GM19023 (cell line): Measurements from ENCODE around the gene GRK4.

Experiments
- ATAC-seq: cut with Tn5 transposase; IDR thresholded peaks from one replicate; pipeline ENCODE4 v1.9.1; 2021; ENCODE audit warnings: mild to moderate bottlenecking, moderate library complexity; ENCODE audit not compliant: unreplicated experiment

Gene GRK4

DNA sequence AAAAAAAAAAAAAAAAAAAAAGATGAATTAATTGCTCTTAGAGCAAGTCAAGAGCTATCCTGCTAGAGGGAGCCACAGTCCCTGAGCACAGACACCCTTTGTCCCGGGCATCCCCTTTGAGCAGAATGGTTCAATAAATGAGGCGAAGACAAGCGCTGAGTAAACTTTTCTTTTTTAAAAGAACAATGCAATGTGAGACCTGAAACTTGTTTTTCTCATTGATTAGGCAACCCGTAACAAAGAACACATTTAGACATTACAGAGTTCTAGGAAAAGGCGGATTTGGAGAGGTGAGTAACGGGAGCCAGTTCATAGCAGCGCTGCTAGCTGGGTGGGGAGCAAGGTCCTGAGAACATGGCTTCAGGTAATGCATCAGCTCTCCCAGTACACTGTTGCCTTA, 46.1 kb downstream of the GRK4 start:
- ATAC-seq: no peak

DNA sequence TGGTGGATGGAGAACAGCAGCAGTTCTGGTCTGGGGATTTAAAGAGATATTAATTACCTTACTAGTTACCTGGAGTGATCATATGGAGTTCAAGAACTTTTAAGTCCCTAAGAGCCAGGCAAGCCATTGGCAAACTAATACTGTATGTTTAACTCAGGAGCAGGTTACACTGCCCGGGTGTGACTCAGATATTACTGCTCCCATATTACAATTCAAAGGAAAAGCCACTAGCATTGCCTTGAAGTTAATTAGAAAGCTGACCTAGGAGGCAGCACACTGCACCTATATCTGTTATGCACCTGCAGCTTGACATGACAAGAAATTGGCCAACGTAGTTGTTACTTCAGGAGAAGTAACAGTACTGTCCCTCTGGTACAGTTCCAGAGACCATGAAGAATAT, 47.2 kb downstream of the GRK4 start:
- no peak for ATAC-seq

DNA sequence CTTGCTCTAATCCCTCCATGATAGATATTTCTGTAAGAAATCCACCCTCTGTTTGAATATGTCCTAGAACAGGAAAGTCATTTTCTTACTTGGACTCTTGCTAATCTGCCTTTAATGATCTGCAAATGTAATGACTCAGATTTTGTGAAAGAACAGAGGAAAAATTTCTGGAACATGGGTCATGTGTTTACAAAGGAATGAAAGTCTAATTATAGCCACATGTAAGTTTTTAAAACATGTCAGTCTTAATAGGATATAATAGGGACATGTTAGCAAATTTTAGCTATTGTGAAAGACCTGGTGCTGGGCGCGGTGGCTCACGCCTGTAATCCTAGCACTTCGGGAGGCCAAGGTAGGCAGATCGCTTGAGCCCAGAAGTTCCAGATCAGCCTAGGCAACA, 47.6 kb downstream of the GRK4 start:
- no peak for ATAC-seq

DNA sequence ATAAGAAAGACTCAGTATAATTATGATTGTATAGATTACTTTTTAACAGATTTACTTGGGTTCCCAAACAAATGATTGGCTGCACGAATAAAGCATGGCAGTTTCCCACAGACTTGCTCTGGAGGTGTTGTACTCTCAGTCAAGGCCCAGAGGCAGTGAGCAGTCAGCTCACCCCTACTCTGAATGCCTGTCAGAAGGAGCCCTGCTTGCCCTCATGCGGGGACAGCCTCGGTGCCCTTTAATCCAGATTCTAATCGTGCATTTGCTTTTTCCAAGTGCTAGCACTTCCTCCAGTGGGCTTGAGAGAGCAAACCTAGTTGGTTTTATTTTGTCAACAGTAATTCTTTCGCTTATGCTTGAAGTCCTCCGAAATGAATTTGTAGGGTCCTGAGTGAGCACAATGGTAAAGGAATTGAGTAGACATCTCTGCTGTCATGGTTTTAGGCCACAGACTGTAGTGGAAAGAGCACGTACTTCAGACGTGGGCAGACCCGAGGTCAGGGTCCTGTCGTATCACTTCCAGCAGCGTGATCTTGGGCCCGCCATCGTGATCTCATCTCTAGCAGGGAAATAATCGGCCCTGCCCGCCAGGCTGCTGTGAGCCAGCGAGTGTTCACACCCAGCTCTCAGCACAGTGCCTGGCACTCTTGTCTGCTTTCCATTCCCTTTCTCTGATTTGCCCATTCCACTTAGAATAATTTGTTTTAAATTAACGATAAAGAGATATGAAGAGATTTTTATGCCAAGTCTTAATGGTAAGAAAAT, 48.3 kb downstream of the GRK4 start:
- no peak for ATAC-seq

DNA sequence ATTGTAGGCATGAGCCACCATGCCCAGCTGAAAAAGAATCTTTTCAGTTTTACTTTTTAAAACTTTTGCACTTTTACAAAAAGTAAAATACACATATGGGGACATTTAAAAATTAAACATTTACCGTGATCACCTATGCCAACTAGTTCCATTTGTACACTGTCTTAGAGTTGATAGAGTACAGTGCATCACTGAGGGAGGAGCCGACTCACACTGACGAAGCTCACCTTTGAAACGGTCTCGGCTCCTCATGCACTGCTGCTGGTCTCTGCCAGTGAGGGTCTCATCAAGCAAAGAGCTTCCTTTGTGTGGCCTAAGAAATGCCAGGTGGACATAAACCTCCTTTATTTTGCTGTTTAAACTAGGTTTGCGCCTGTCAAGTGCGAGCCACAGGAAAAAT, 50.0 kb downstream of the GRK4 start:
- no peak for ATAC-seq

DNA sequence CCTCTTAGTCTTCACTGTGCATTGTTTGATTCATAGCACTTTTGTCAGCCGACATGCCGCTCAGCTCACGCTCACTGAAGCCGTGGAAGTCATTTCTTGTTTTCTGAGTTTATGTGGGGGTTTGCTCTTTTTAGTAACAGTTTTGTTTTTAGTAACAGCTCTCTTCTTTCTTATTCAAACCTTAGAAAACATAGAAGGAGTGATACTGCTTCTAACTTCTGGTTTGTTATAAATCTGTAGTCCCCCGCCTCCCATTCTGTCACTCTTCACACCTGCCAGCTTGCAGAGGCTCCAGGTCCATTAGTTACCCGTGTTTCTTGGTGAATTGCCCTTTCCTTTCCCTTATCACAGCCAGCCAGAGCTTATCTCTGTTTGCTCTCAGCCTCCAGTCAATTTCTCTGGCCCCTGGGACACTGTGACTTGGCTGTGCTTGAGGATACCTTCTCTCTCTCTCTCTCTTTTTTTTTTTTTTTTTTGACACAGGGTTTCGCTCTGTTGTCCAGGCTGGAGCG, 50.5 kb downstream of the GRK4 start:
- peak; percentile 78 for ATAC-seq

DNA sequence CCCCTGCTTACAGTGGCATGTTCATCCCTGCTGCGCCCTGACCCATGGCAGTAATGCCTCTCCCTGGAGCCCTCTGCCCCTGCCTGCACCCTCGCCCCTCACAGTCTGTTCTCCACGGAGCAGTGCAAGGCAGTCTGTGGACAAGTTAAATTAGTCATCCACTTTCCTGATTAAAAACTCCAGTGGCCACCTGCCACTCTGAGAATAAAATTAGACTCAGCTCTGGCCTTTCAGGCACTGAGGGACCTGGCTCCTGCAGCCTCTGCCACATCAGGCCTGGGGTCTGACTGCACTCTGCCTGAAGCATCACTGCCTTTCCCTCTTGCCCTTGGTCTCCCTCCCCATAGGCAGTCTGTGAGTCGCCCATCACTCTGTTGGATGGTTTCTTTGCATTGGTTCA, 53.6 kb downstream of the GRK4 start:
- no peak for ATAC-seq

DNA sequence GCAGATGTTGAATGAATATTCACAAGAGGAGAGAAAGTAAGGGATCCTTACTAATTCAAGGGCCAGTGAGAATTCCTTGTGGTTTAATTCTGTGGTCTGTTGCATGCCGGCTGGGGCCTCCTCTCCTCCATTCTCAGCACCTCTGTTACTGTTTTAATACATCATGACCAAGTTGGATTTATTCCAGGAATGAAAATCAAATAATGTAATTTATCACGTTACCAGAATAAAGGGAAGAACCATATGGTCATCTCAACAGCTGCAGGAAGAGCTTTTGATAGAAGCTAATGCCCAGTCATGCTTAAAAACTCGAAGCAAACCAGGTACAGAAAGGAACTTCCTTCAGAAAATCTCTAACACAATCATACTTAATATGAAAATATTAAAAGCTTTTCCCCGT, 54.1 kb downstream of the GRK4 start:
- no peak for ATAC-seq

DNA sequence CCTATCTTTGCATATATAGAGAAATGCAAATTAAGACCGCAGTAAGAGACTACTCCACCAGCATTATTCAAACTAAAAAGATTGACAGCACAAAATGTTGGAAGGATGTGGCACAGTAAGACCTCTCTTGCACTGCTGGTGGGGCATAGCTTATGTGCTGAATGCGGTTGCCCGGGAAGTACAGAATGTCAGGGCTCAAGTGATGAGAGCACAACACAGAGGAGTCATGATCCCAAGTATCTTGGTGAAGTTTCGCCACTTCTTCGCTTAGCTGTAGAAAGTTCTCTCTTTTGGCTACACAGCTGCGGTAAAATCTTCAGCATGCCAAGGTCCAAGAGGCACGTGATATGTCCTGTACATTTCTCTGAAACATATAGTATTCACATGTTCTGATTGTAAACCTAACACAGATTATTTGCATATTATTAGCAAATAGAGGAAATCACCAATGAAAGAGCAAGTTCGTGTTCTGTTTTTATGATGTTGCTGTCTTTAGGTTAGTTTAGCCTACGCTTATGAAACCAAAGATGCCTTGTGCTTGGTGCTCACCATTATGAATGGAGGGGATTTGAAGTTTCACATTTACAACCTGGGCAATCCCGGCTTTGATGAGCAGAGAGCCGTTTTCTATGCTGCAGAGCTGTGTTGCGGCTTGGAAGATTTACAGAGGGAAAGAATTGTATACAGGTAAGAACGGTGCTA, 55.9 kb downstream of the GRK4 start:
- ATAC-seq: no peak

DNA sequence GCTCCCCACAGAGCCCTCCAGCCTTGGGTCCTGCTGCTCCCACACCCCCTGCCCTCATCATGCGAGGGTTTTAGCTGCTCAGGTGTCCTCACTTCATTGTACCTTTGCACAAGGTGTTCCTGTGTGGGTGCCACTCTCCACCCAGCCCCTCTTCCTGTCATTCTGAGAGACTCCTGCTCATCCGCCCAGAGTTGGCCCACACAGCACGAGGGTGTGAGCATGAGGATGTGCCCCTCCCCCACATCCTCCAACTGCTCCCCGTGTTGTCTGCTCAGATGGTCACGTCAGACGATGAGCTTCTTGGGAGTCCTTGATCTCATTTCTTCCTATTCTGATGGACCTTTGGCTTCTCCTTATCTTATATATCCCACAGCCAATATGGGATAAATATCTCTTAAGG, 57.8 kb downstream of the GRK4 start:
- ATAC-seq: no peak

DNA sequence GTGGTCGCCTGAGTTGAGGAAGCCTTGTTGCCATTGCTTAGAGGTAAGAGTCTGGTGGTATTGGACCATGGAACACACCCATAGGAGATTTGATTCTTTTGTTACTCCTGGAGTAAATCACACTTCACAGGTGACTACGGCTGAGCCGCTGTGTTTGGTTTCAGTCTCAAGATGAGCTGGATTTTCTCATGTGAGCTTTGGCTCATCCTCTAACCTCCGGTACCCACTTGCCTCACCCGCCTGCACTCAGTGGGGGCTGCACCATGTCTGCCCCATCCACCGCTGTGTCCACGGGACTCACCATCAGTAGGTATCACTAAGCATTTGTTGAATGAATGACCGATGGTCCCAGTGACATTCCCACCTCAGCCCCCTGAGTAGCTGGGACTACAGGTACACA, 58.3 kb downstream of the GRK4 start:
- ATAC-seq: no peak

DNA sequence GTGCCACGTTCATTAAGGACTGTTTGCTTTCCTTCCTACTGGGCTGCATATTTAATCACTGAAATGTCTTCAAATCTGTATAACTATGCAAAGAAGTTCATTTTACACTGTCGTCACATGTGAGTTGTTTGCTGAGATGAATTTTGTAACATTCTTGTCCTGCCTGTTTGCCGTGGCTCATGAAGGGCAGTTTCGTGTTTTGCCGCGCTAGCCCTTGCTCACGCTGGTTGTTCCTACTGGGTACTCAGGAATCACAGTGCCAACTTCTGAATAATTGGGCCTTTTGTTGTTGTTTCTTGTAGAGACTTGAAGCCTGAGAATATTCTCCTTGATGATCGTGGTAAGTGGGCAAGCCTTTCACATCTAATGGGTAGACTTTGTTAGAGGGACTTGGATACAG, 58.7 kb downstream of the GRK4 start:
- ATAC-seq: no peak

DNA sequence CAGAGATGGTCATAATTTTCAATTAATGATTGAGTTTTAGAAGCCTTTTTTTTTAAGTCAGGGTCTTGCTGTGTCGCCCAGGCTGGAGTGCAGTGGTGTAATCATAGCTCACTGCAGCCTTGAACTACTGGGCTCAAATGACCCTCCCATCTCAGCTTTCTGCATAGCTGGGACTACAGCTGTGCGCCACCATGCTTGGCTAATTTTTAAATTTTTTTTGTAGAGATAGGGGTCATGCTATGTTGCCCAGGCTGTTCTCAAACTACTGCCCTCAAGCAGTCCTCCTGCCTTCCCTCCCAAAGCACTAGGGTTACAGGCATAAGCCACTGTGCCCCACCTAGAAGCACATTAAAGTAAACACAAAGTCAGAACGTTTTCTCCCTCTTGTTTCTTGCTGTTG, 59.3 kb downstream of the GRK4 start:
- no peak for ATAC-seq

DNA sequence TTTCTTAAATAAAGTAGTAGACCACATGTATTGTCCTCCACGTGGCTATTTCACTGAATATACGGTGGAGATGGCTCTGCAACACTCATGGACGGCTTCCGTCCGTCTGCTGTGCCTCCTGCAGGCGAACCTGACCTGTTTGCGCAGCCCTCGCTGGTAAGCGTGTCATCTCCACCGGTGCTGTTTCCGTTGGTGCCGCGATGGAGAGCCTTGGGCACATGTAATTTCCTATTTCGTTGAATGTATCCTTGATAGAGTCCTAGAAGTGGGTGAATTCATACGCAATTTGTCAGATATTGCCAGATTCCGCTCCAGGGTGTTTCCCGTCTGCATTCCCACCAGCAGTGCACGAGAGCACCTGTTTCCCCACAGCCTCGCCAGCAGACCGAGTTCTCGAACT, 62.5 kb downstream of the GRK4 start:
- no peak for ATAC-seq

DNA sequence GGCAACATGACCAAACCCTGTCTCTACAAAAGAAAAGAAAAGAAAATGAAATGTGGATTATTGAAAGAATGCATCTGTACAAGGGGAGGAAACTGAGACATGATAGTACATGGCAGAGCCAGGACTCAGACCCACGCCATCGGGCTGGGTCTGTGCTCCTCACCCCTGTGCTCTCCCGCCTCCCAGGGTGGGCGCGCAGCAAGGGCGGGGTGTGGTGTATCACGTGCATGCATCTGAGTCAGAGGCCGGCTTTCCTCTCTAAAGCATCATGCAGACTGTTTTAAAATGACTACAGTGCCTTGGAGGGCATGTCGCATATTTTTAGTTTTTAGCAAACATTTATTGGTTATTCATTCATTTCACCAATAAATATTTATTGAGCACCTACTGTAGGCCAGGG, 63.2 kb downstream of the GRK4 start:
- ATAC-seq: no peak

DNA sequence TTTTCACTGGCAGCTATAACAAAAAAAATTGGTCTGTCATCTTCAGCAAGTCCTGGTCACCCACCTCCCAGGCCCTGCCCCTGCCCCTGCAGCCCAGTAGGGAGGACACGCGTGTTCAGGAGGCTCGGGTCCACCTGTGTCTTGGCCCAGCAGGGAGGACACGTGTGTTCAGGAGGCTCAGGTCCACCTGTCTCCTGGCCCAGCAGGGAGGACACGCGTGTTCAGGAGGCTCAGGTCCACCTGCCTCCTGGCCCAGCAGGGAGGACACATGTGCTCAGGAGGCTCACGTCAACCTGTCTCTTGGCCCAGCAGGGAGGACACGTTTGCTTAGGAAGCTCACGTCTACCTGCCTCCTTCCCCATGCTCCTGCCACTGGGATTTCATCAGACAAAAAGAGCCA, 66.1 kb downstream of the GRK4 start:
- no peak for ATAC-seq

DNA sequence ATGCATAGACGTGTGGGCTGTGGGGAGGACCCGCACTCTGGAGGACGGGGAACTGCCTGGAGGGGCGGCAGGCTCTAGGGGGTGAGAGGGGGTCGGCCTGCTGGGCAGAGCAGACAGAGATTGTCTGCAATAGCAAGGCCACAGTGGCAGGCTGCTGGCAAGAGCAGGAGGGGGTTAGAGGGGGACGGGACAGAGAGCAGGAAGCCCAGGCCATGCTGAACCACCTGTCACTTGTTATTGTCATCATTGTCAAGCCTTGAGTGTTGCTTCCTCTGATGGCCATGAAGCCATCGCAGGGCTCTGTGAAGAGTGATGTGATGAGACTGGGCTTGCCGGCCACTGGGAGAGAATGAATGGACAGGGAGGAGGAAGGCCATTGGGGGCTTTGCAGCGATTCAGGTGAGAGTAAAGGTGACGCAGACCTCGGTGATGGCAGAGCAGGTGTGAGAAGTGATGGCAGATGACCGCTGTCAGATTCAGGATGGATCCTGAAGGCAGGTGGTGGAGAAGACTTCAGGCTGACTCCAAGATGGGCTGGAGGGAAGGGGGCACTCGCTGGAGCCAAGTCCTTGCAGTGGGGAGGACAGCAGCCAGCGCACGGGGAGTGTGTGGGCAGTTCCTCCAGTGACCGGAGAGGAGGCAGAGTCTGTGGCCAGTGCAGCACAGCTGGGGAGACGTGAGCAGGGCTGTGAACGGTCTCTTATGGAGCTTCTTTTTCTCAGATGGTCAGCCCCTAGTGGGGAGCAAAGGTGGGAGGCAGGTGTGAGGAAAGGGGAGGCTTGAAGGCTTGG, 67.4 kb downstream of the GRK4 start:
- no peak for ATAC-seq

DNA sequence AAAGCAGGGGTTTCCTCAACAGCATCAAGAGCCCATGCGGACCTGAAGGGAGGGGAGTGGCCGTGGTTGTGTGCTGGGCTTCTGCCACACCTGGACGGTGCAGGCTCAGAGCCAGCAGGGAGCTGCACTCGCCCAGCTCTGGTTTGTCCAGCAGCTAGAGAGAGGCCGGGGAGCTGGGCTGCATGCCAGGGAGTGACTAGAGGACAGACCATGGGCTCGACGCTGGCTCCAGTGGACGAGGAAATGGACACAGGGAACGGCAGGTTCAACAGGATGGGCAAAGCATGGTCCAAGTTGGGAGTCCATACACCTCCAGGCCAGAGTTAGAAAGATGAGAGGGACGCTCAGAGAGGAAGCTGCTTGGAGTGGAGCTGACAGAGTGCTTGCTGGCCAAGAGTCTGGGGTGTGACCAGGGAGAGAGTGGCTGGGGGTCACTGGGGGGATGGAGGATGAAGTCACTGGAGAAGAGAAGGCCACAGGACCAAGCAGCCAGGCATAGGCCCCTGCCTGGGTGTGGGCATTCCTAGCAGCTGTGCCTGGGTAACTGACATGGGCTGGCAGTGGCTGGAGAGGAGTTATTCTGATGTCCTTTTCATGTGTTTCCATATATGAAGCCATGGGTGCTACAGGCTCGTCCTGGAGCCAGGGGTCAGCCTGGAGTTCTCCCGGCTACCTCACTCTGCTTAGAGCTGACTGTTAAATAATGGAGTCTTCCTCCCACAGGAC, 68.1 kb downstream of the GRK4 start:
- no peak for ATAC-seq

DNA sequence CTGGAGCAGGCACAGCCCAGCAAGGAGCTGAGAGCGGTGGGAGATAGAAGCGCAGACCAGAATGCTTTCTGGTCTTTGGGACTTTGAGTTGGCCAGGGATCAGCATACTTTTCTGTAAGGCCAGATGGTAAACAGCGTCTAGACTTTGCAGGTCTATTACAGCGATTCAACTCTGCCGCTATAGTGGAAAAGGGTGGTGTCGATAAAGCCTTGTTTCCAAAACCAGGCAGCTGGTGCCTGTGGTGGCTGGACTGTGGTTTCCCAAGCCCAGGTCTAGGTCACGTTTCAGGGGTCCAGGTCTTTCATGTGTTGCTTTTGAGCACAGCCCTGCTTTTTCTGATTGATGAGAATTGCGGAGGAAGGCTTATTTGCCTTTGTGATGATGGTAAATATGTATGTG, 70.9 kb downstream of the GRK4 start:
- ATAC-seq: no peak

DNA sequence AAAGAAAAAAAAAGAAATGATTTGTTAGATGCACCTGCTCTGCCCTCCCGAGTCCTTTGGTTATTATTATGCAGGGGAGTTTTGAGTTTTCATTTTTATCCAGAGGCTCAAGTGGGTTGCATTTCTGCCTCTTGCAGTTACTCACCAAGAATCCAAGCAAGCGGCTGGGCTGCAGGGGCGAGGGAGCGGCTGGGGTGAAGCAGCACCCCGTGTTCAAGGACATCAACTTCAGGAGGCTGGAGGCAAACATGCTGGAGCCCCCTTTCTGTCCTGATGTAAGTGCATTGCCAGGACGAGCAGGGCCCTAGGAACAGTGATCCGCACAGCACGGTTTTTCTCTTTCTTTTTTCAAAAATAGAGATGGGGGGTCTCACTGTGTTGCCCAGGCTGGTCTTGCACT, 71.9 kb downstream of the GRK4 start:
- ATAC-seq: no peak

DNA sequence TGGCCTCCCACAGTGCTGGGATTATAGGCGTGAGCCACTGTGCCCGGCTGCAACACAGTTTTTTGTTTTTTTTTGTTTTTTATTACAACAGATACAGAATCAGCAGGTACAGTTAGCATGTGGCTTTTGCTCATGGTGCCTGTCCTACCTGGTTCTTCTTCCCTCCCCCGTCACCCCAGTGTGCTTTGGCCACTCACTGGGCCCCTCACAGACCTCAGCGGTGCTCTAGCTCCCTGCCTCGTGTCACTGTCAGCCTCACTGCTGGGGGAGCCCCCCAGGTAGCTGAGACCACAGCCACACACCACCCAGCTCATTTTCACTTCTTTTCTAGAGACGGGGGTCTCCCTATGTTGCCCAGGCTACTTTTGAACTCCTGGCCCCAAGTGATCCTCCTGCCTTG, 72.3 kb downstream of the GRK4 start:
- ATAC-seq: no peak
